GM19239 (cell line): ENCODE data around the gene RAB3B.

Source experiments
- DNase-seq: peaks from one replicate; pipeline ENCODE4 v3.0.0; 2011; ENCODE audit warnings: low spot score; ENCODE audit not compliant: insufficient read length
- FAIRE-seq: peaks from 2 replicates; lab custom pipeline; 2011; peaks lifted over from hg19 to GRCh38; lab: Jason Lieb, UNC

Gene RAB3B

GRCh38 chr1:51960262-51960661, 30.2 kb downstream of the RAB3B start:
- DNase-seq, result no peak
- no peak for FAIRE-seq

- FAIRE-seq (no peak), DNase-seq (no peak)
These were observed 31.7 kb downstream of the RAB3B start for GRCh38 chr1:51958824-51959223.

GRCh38 chr1:51957618-51958017, 32.9 kb downstream of the RAB3B start:
- no peak for DNase-seq
- FAIRE-seq, result no peak

- peak; percentile 11 for FAIRE-seq
These were observed 33.7 kb downstream of the RAB3B start for GRCh38 chr1:51956528-51957509.

GRCh38 chr1:51955797-51956527, 34.5 kb downstream of the RAB3B start:
- FAIRE-seq, result peak; percentile 58
- DNase-seq, result peak; percentile 22

More at GRCh38 chr1:51956528-51957509, 33.7 kb downstream of the RAB3B start:
- DNase-seq, result no peak

GRCh38 chr1:51954783-51955182, 35.7 kb downstream of the RAB3B start:
- FAIRE-seq (no peak), DNase-seq (no peak)

- FAIRE-seq, result peak; percentile 52
- DNase-seq, result no peak
These were observed 37.4 kb downstream of the RAB3B start for GRCh38 chr1:51953079-51953478.

GRCh38 chr1:51952638-51953037, 37.9 kb downstream of the RAB3B start:
- DNase-seq, result no peak

GRCh38 chr1:51950701-51951100, 39.8 kb downstream of the RAB3B start:
- no peak for DNase-seq
- no peak for FAIRE-seq

More at GRCh38 chr1:51952638-51953037, 37.9 kb downstream of the RAB3B start:
- FAIRE-seq, result peak; percentile 76

GRCh38 chr1:51949014-51949702, 41.3 kb downstream of the RAB3B start:
- DNase-seq (no peak), FAIRE-seq (no peak)

- DNase-seq (no peak), FAIRE-seq (no peak)
These were observed 42.0 kb downstream of the RAB3B start for GRCh38 chr1:51948491-51948915.

GRCh38 chr1:51946300-51946699, 44.2 kb downstream of the RAB3B start:
- no peak for DNase-seq

GRCh38 chr1:51945591-51945990, 44.9 kb downstream of the RAB3B start:
- no peak for DNase-seq
- no peak for FAIRE-seq

More at GRCh38 chr1:51946300-51946699, 44.2 kb downstream of the RAB3B start:
- no peak for FAIRE-seq

GRCh38 chr1:51942281-51942680, 48.2 kb downstream of the RAB3B start:
- no peak for FAIRE-seq

GRCh38 chr1:51941528-51941927, 49.0 kb downstream of the RAB3B start:
- DNase-seq (no peak), FAIRE-seq (no peak)

More at GRCh38 chr1:51942281-51942680, 48.2 kb downstream of the RAB3B start:
- DNase-seq, result no peak

GRCh38 chr1:51937112-51937511, 53.4 kb downstream of the RAB3B start:
- no peak for DNase-seq
- FAIRE-seq, result no peak

GRCh38 chr1:51936531-51936930, 54.0 kb downstream of the RAB3B start:
- FAIRE-seq (no peak), DNase-seq (no peak)

- DNase-seq, result no peak
- no peak for FAIRE-seq
These were observed 57.2 kb downstream of the RAB3B start for GRCh38 chr1:51933344-51933743.

GRCh38 chr1:51930329-51930728, 60.2 kb downstream of the RAB3B start:
- FAIRE-seq (no peak), DNase-seq (no peak)

GRCh38 chr1:51928896-51929295, 61.6 kb downstream of the RAB3B start:
- no peak for FAIRE-seq

More at GRCh38 chr1:51928896-51929295, 61.6 kb downstream of the RAB3B start:
- no peak for DNase-seq
